GM12891 (cell line): ENCODE measurements around the gene PXMP4.

Experiments
- PAX5 ChIP-seq: IDR thresholded peaks from 2 replicates; pipeline ENCODE4 v1.6.1; 2011; ENCODE audit warnings: low read length, moderate library complexity, mild to moderate bottlenecking; ENCODE audit not compliant: insufficient read depth, severe bottlenecking
- POLR2A ChIP-seq: IDR thresholded peaks from 2 replicates; pipeline ENCODE4 v1.6.1; 2011; ENCODE audit warnings: low read depth, low read length, control low read depth
- POLR2AphosphoS5 ChIP-seq: IDR thresholded peaks from 2 replicates; pipeline ENCODE4 v1.6.1; 2011; ENCODE audit warnings: low read depth, low read length, control low read depth
- SPI1 ChIP-seq: IDR thresholded peaks from 2 replicates; pipeline ENCODE4 v1.6.1; 2011; ENCODE audit warnings: low read depth, low read length, control low read depth
- TAF1 ChIP-seq: IDR thresholded peaks from 2 replicates; pipeline ENCODE4 v1.6.1; 2011; ENCODE audit warnings: low read depth, low read length, control low read depth

DNA sequence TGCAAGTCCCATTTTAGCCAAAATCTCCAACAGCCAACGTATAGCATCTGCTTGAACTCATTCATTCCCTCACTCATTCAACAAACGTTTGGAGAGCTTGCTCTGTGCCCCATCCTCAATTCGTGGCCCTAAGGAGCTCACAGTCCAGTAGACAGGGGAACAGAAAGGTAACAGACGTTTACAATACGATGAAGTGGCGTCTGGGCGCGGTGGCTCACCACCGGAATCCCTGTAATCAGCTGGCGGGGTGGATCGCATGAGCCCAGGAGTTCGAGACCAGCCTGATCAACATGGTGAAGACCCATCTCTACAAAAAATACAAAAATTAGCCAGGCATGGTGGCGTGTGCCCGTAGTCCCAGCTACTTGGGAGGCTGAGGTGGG, 33.1 kb downstream of the PXMP4 start:
- TF ChIP-seq SPI1 (no peak), POLR2A (no peak), POLR2AphosphoS5 (no peak), TAF1 (no peak), PAX5 (no peak)
